Peyer's patch (tissue), 4 donors: ENCODE measurements around the gene FUOM.

Experiments
- POLR2A ChIP-seq, 2 donors: fragments of 450-650 bp; IDR thresholded peaks; one replicate each; pipeline ENCODE4 v1.5.1; 2017; ENCODE audit warnings: antibody characterized with exemption in 2 of 2, mild to moderate bottlenecking in 2 of 2, moderate library complexity in 2 of 2
- TF ChIP-seq, protein P1 (sequence below), 6 experiments: fragments of 450-650 bp in 4 of 6; fragments of 200-600 bp in 2 of 6; sonication (generic) in 1 of 6; IDR thresholded peaks; one replicate each; pipeline ENCODE4 v1.5.1; 2017 to 2019; ENCODE audit warnings: antibody characterized with exemption in 6 of 6, mild to moderate bottlenecking in 3 of 6, moderate library complexity in 1 of 6

DNA sequence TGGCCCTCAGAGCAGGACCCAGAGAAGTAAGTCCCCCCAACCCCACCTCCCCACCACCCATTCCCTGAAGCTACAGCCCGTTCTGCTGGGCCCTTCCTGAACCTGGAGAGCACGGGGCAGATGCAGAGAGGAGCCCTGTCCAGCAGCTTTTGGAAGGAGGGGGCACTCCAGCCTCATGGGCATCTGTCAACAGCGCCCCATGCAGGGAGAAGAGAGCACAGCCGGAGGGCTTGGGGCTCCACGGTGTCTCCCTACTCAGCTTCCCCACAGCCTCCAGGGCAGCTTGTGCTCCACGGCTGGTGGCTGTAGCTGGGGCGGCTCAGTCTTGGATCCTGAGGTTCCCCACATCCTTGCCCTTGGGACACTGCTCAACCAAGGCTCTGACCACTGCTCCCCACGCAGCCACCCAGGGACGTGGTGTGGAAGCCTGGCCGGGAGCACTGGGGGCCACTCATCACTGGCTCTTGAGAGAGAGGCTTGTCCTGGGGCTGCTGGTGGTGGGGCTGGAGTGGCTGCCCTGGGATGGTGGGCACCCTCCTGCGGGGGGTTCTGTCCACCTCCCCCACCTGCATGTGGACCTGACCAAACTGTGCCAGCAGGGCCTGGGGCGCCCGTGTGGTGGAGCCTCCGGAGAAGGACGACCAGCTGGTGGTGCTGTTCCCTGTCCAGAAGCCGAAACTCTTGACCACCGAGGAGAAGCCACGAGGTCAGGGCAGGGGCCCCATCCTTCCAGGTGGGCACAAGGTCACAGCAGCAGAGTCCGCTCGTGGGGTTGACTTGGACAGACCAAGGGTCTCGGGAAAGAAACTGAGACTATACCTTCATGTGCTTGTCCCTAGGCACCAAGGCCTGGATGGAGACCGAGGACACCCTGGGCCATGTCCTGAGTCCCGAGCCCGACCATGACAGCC lies 6.2 kb downstream of the FUOM start:
- TF ChIP-seq, protein P1, sequence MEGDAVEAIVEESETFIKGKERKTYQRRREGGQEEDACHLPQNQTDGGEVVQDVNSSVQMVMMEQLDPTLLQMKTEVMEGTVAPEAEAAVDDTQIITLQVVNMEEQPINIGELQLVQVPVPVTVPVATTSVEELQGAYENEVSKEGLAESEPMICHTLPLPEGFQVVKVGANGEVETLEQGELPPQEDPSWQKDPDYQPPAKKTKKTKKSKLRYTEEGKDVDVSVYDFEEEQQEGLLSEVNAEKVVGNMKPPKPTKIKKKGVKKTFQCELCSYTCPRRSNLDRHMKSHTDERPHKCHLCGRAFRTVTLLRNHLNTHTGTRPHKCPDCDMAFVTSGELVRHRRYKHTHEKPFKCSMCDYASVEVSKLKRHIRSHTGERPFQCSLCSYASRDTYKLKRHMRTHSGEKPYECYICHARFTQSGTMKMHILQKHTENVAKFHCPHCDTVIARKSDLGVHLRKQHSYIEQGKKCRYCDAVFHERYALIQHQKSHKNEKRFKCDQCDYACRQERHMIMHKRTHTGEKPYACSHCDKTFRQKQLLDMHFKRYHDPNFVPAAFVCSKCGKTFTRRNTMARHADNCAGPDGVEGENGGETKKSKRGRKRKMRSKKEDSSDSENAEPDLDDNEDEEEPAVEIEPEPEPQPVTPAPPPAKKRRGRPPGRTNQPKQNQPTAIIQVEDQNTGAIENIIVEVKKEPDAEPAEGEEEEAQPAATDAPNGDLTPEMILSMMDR (IDR thresholded peaks at IDR 0.05): no peak
- no peak for TF ChIP-seq POLR2A (IDR thresholded peaks at IDR 0.05)
